WERI-Rb-1 (cell line): ENCODE results near the gene ITGA2.

Experiments used
- DNase-seq: peaks from one replicate; pipeline ENCODE4 v3.0.0-alpha.2; 2020
- H3K27ac ChIP-seq: fragments of 250-450 bp; sonication (Bioruptor Pico); 2 replicates; pipeline ENCODE4 v1.5.1; 2020; ENCODE audit warnings: mild to moderate bottlenecking, moderate library complexity
- H3K27me3 ChIP-seq: fragments of 250-450 bp; sonication (Bioruptor Pico); 2 replicates; pipeline ENCODE4 v1.5.1; 2021; ENCODE audit warnings: mild to moderate bottlenecking, low read depth, moderate library complexity; ENCODE audit not compliant: insufficient read depth, severe bottlenecking
- H3K36me3 ChIP-seq: fragments of 250-450 bp; sonication (Bioruptor Pico); 2 replicates; pipeline ENCODE4 v1.5.1; 2020; ENCODE audit warnings: mild to moderate bottlenecking, moderate library complexity
- H3K4me3 ChIP-seq: 2 replicates; pipeline ENCODE4 v1.5.1; 2011; ENCODE audit warnings: low read depth, mild to moderate bottlenecking, control low read depth, low read length
- H3K9me3 ChIP-seq: fragments of 250-450 bp; sonication (Bioruptor Pico); 2 replicates; pipeline ENCODE4 v1.5.1; 2021; ENCODE audit warnings: mild to moderate bottlenecking, moderate library complexity; ENCODE audit not compliant: severe bottlenecking
- TF ChIP-seq, protein P1 (sequence below): IDR thresholded peaks from 2 replicates; pipeline ENCODE4 v1.5.1; 2011; ENCODE audit warnings: low read depth, mild to moderate bottlenecking, control low read depth, inconsistent platforms, low read length

ITGA2 gene

DNA sequence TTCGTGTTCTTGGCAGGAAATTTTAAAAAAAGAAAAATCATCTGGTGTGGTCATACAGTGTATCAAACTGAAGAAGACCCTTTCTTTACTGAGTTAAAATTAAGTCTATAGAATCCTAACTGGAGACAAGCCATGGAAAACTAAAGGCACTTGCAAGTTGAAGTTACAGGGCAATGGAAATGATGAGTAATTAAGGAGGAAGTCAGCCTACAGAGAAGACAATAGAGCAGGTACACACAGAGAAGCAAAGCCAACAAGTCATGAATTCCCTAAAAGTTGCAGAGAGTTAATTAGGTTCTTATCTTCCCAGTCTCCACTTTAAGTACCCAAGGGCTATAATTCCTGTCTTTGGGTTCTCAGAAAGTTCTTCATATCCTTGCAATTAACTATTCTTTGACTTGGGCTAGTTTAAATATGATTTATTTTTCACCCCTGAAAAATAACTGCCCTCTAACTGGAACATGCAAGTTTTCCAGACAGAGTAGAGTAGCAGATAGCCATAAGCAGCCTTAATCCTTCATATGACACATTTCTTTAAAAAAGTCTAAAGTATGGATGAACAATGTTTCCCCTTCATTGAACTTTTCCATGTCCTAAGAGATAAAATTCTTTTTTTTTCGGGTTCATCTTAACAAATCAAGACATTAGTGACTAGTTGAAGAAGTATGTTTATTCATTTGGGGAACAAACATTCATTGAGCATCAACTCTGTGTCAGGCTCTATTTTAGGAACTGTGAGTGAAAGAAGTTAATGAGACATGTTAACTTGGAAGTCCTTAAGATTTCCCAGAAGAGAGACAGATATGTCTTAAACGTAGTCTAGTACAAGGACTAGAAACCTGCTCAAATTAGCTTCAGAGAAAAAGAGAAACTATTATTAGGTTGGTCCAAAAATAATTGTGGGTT lies 5.2 kb upstream of the ITGA2 start:
- Histone ChIP-seq H3K4me3 (no peak overlapping the region), H3K36me3 (no peaks in the 10 kb centered on the region), H3K27me3 (peaks cover 15% of the 10 kb centered on the region), H3K9me3 (no peaks in the 10 kb centered on the region), H3K27ac (no peak overlapping the region)
- TF ChIP-seq, protein P1, sequence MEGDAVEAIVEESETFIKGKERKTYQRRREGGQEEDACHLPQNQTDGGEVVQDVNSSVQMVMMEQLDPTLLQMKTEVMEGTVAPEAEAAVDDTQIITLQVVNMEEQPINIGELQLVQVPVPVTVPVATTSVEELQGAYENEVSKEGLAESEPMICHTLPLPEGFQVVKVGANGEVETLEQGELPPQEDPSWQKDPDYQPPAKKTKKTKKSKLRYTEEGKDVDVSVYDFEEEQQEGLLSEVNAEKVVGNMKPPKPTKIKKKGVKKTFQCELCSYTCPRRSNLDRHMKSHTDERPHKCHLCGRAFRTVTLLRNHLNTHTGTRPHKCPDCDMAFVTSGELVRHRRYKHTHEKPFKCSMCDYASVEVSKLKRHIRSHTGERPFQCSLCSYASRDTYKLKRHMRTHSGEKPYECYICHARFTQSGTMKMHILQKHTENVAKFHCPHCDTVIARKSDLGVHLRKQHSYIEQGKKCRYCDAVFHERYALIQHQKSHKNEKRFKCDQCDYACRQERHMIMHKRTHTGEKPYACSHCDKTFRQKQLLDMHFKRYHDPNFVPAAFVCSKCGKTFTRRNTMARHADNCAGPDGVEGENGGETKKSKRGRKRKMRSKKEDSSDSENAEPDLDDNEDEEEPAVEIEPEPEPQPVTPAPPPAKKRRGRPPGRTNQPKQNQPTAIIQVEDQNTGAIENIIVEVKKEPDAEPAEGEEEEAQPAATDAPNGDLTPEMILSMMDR, result no peak
- no peak for DNase-seq

DNA sequence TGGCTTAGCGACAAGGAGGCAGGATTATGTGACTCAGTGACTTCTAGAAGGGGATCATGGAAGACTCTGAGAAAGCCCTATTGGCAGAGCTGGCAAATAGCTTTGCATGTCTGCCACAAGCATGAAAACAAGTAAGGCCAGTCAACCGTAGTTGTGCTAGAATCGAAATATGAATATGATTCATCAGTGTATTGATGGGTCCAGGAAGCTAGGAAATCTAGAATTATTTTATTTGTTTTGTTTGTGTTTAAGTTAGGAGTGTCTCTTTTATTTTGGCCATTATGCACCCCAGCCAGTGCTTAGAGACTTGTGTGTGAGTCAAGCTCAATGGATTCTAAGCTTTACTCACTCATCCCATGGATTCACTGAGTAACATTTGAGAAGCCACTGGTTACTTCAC lies 3.8 kb upstream of the ITGA2 start:
- Histone ChIP-seq H3K4me3 (no peak overlapping the region), H3K27me3 (peaks cover 20% of the 10 kb centered on the region), H3K9me3 (no peaks in the 10 kb centered on the region), H3K27ac (no peak overlapping the region), H3K36me3 (no peaks in the 10 kb centered on the region)
- TF ChIP-seq, protein P1, result no peak
- no peak for DNase-seq

DNA sequence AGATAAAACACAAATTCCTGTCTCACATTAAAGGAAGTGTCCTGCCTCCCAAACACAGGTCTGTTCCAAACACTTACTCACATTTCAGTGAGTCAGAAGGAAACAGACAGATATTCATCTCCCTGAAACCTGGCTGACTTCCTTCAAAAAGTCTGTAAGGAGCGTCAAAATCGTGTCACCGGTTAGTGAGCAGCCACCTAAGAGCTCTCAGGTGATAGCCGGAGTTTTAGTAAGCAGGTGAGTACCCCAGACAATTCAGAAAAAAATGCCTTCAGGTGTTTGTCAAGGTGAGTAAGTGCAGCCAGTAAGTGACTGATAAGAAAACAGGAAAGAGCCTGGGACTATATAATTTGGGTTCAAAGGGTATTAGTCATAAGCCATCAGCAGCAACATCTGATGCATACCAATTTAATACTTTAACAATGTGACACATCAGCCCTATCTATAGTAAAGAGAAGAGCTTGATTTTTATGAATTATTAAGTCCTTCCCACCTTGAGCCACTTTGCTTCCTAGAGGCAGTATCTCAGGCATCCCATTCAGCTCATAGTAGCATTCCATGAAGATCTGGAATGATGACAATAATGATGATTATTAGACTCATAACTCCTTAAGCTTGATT lies 1.3 kb upstream of the ITGA2 start:
- Histone ChIP-seq H3K9me3 (no peaks in the 10 kb centered on the region), H3K4me3 (no peak overlapping the region), H3K27ac (no peak overlapping the region), H3K36me3 (no peaks in the 10 kb centered on the region), H3K27me3 (peaks cover 20% of the 10 kb centered on the region)
- TF ChIP-seq, protein P1, result no peak
- no peak for DNase-seq

DNA sequence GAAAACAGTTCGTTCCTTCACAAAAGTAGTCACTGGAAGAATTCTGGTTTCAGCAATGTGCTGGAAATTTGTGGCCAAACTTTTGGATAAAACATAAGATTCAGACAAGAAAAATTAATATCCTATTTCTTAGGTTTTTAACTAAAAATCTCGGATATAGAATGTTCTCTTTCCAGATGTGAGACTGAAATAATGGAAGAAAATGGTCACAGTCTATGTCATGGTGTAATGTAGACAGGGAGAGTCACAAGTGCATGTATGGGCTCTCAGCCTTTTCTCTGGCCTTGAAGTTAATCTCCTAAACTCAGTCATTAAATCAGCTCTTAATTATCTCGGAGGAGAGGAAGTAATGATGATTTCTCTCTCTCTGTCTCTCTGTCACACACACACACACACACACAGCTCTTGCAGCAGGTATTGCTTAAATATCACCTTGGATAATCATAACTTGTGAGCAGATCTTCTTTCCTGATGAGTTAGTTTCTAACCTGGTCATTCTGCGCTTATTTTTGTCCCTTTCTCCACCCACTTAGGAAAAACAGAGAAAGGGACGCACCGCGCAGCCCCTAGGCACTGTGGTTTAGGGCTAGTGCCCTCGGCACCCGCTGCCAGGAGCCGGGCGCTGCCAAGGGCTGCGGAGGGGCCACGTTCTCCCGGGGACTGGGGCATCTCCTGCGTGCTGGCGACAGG lies 672 bp upstream of the ITGA2 start:
- Histone ChIP-seq H3K9me3 (no peaks in the 10 kb centered on the region), H3K27me3 (peaks cover 20% of the 10 kb centered on the region), H3K27ac (no peak overlapping the region), H3K36me3 (no peaks in the 10 kb centered on the region), H3K4me3 (peak overlapping the region; percentile 58)
- TF ChIP-seq, protein P1, result no peak
- DNase-seq, result no peak

DNA sequence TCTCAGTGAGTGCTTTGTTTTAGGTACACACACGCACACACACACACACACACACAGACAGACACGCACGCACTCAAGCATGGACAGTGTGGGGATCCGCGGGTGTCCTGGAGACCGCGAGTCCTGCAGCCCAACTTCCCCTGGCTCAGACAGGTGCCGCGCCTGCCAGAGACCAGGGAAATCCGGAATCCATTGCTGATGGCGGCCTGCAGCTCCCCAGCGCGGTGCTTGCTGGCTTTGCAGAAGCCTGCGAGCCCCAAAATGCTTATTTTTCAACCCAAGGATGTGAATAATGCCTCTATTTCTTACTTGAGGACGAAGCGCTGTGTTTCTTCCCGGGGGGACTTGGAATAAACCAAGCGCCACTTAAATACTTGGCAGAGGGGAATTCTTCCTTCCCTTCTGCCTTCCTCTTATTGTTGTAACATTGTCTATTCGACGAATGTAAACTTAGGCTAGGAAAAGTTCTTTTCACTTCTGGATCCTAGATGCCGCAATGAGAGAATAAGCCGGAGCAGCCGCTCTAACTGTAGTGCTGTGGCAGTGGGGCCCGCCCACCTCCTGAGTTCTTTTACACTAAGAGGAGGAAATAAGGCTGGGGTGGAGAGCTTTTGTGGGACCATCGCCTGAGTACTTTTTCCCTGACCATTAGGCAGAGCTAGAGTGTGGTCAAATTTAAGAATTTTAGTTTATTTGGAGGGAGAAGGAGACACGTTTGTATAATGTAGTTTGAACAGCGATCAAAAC lies 802 bp downstream of the ITGA2 start:
- H3K36me3 ChIP-seq, result no peaks in the 10 kb centered on the region
- H3K27me3 ChIP-seq, result peaks cover 20% of the 10 kb centered on the region
- peak overlapping the region; percentile 58 for H3K4me3 ChIP-seq
- DNase-seq, result peak; percentile 29
- H3K9me3 ChIP-seq, result no peaks in the 10 kb centered on the region
- H3K27ac ChIP-seq, result no peak overlapping the region
- TF ChIP-seq, protein P1, result peak; percentile 15; the same call in 1 of the 2 replicates
